ENCODE data around the gene AAK1.

AAK1 gene

GRCh38 chr2:69514406-69514805, 129.1 kb downstream of the AAK1 start:
- Histone ChIP-seq H3K27ac (ENCODE audit: low read depth, low read length) (no peak overlapping the region), H3F3A (ENCODE audit: control insufficient read depth, insufficient read depth) (no peaks in the 10 kb centered on the region), H3K4me1 (ENCODE audit: control insufficient read depth, low read length) (no peaks in the 10 kb centered on the region), H3K9me2 (replicated peaks; ENCODE audit: control insufficient read depth, low read length) (no peaks in the 10 kb centered on the region), H3K9me3 (ENCODE audit: control insufficient read depth, insufficient read depth, low read length) (no peaks in the 10 kb centered on the region), H3K27me3 (ENCODE audit: control insufficient read depth, low read length) (no peaks in the 10 kb centered on the region), H3K79me2 (ENCODE audit: control insufficient read depth, low read length) (no peaks in the 10 kb centered on the region), H3K36me3 (ENCODE audit: control insufficient read depth, low read length) (no peaks in the 10 kb centered on the region), H4K20me1 (ENCODE audit: control insufficient read depth, insufficient read depth, low read depth, low read length) (no peaks in the 10 kb centered on the region), H3K4me3 (ENCODE audit: low read length) (no peak overlapping the region), H3K4me2 (ENCODE audit: low read length) (no peak overlapping the region)
- TF ChIP-seq CTCF (IDR thresholded peaks at IDR 0.05; ENCODE audit: low read depth, low read length, poor library complexity, severe bottlenecking), result no peak
- TF ChIP-seq EZH2phosphoT487 (IDR thresholded peaks at IDR 0.05; ENCODE audit: borderline replicate concordance, low read length), result no peak

GRCh38 chr2:69512446-69512845, 131.1 kb downstream of the AAK1 start:
- no peaks in the 10 kb centered on the region for H3F3A ChIP-seq (ENCODE audit: control insufficient read depth, insufficient read depth)
- H3K9me2 ChIP-seq (replicated peaks; ENCODE audit: control insufficient read depth, low read length), result no peaks in the 10 kb centered on the region
- H4K20me1 ChIP-seq (ENCODE audit: control insufficient read depth, insufficient read depth, low read depth, low read length), result no peaks in the 10 kb centered on the region
- H3K27ac ChIP-seq (ENCODE audit: low read depth, low read length), result no peak overlapping the region
- TF ChIP-seq EZH2phosphoT487 (IDR thresholded peaks at IDR 0.05; ENCODE audit: borderline replicate concordance, low read length) (no peak), CTCF (IDR thresholded peaks at IDR 0.05; ENCODE audit: low read depth, low read length, poor library complexity, severe bottlenecking) (no peak)
- no peaks in the 10 kb centered on the region for H3K9me3 ChIP-seq (ENCODE audit: control insufficient read depth, insufficient read depth, low read length)
- H3K4me2 ChIP-seq (ENCODE audit: low read length), result no peak overlapping the region
- H3K4me1 ChIP-seq (ENCODE audit: control insufficient read depth, low read length), result no peaks in the 10 kb centered on the region
- no peaks in the 10 kb centered on the region for H3K79me2 ChIP-seq (ENCODE audit: control insufficient read depth, low read length)
- no peak overlapping the region for H3K4me3 ChIP-seq (ENCODE audit: low read length)
- no peaks in the 10 kb centered on the region for H3K27me3 ChIP-seq (ENCODE audit: control insufficient read depth, low read length)
- H3K36me3 ChIP-seq (ENCODE audit: control insufficient read depth, low read length), result no peaks in the 10 kb centered on the region

DNA sequence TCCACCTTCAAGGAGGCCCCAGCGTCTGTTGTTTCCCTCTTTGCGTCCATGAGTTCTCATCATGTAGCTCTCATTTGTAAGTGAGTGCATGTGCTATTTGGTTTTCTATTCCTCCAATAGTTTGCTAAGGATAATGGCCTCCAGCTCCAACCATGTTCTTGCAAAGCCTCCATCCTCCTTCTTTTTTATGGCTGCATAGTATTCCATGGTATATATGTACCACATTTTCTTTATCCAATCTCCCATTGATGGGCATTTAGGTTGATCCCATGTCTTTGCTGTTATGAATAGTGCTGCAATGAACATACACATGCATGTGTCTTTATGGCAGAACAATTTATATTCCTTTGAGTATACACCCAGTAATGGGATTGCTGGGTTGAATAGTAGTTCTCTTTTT, 133.3 kb downstream of the AAK1 start:
- Histone ChIP-seq H3K27me3 (ENCODE audit: control insufficient read depth, low read length) (no peaks in the 10 kb centered on the region), H3K4me1 (ENCODE audit: control insufficient read depth, low read length) (no peaks in the 10 kb centered on the region), H3K4me2 (ENCODE audit: low read length) (no peak overlapping the region), H3K9me3 (ENCODE audit: control insufficient read depth, insufficient read depth, low read length) (no peaks in the 10 kb centered on the region), H3K36me3 (ENCODE audit: control insufficient read depth, low read length) (no peaks in the 10 kb centered on the region), H3K79me2 (ENCODE audit: control insufficient read depth, low read length) (no peaks in the 10 kb centered on the region), H3K4me3 (ENCODE audit: low read length) (no peak overlapping the region), H4K20me1 (ENCODE audit: control insufficient read depth, insufficient read depth, low read depth, low read length) (no peaks in the 10 kb centered on the region), H3F3A (ENCODE audit: control insufficient read depth, insufficient read depth) (no peaks in the 10 kb centered on the region), H3K27ac (ENCODE audit: low read depth, low read length) (no peak overlapping the region), H3K9me2 (replicated peaks; ENCODE audit: control insufficient read depth, low read length) (no peaks in the 10 kb centered on the region)
- TF ChIP-seq EZH2phosphoT487 (IDR thresholded peaks at IDR 0.05; ENCODE audit: borderline replicate concordance, low read length), result no peak
- no peak for TF ChIP-seq CTCF (IDR thresholded peaks at IDR 0.05; ENCODE audit: low read depth, low read length, poor library complexity, severe bottlenecking)

GRCh38 chr2:69509750-69510140, 133.8 kb downstream of the AAK1 start:
- Histone ChIP-seq H3K9me2 (replicated peaks; ENCODE audit: control insufficient read depth, low read length) (no peaks in the 10 kb centered on the region), H3K4me3 (ENCODE audit: low read length) (no peak overlapping the region), H3K9me3 (ENCODE audit: control insufficient read depth, insufficient read depth, low read length) (no peaks in the 10 kb centered on the region), H3K4me1 (ENCODE audit: control insufficient read depth, low read length) (no peaks in the 10 kb centered on the region), H4K20me1 (ENCODE audit: control insufficient read depth, insufficient read depth, low read depth, low read length) (no peaks in the 10 kb centered on the region), H3F3A (ENCODE audit: control insufficient read depth, insufficient read depth) (no peaks in the 10 kb centered on the region), H3K27me3 (ENCODE audit: control insufficient read depth, low read length) (no peaks in the 10 kb centered on the region), H3K36me3 (ENCODE audit: control insufficient read depth, low read length) (no peaks in the 10 kb centered on the region), H3K27ac (ENCODE audit: low read depth, low read length) (no peak overlapping the region), H3K79me2 (ENCODE audit: control insufficient read depth, low read length) (no peaks in the 10 kb centered on the region), H3K4me2 (ENCODE audit: low read length) (no peak overlapping the region)
- no peak for TF ChIP-seq CTCF (IDR thresholded peaks at IDR 0.05; ENCODE audit: low read depth, low read length, poor library complexity, severe bottlenecking)

Data from DOHH2 (cell line).